ENCODE measurements around the gene RUBCN. TPM values are rescaled to one million over a fixed set of nuclear protein-coding genes. Genes with fewer than 3 reads are reported as not detected.

The RUBCN gene
- total RNA-seq, result 10 to 100 TPM; 63.8 to 70.3 TPM
- polyA plus RNA-seq, result 10 to 100 TPM; 20.3 to 23.6 (median 21.7) TPM
- 49.8 to 114 (median 63.4) reads per million in 6 experiments for total RNA-seq

DNA sequence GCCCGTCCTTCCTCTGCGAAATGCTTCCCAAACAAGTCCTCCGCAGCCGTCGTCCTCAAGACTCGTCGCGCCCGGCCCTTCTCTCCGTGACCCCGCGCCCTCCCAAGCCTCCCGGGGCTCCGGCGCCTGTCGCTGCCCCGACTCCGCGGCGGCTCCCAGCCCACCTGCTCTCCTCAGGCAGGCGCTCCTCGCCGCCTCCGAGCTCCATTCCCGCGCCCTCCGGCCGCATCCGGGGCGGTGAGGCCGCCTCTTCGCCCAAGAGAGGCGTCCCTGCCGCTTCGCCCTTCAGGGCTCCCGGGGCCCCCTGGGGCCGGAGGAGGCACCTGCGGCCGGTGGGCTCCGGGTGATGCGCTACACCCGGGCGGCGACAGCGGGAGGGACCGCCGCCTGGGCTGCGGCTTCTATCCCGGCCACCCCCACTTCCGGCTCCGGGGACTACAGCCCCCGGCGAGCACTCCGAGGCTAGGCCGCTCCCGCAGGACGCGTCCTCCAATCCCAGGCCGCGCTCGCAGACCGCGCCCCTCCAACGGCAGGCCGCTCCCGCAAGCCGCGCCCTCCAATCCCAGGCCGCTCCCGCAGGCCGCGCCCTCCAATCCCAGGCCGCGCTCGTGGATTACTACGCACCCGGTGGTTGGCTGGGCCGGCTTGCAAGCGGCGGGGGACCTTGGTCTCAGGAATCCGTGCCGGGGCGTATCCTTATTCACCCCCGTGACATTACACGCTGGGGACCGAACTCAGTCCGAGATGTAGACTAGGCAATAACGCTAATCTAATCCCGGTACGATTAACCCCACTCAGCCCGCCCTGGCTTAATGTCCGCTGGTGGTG, at the start of gene RUBCN:
Gene RUBCN, minus strand, starts transcription at position 414 of the 828 bp plus-strand sequence. Its CDS starts 185 bp downstream, at position 229.
- Mint-ChIP-seq H3K9me3 (no peaks in the 10 kb centered on the region), H3K4me3 (peak within 1 kb of the TSS; percentile 84 to 99 (median 94)), H3K27ac (peak within 1 kb of the TSS; percentile 81 to 98 (median 96)), H3K36me3 (peaks cover 0 to 5% (median 0%) of the 10 kb centered on the region in 3 donors), H3K4me1 (peaks cover 18 to 51% (median 41%) of the 10 kb centered on the region in 4 donors), H3K27me3 (no peaks in the 10 kb centered on the region)
- ATAC-seq, result peak; percentile 93 to 96
- POLR2A ChIA-PET, result interaction anchor here (0.9 to 5.8 kb wide), 7 partner anchors 12 to 124 kb away, joined by 3 to 26 read pairs (median 3); partner anchors contain the start of gene FYTTD1
- DNase-seq, result peak; percentile 87 to 95 (median 92)

DNA sequence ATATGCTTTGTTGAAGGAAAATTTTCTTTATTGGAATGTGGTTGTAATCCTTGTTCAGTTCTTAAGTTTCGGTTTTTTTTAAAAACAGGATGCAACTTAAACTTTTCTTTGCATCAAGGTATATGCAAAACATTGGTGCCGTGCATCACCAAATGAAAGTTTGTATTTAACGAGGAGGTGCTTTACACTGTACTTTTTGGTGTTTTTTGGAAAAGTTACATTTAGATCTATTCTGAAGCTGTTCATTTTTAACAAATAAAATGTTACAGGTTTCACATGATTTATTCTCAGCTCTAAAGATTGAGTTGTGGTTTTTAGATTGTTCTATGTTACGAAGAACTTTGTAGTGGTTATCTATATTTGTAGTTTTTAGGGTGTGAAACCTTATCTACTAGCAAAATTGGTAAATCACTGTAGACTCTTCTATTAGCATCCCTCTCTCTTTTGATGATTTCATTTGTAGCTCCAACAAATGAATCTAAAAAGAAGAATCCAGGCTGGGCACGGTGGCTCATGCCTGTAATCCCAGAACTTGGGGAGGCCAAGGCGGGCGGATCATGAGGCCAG, 47.4 kb upstream of the RUBCN start:
- ATAC-seq, result no peak
- Mint-ChIP-seq H3K9me3 (no peaks in the 10 kb centered on the region), H3K4me1 (peaks cover 0 to 8% (median 3%) of the 10 kb centered on the region in 4 donors), H3K27me3 (no peaks in the 10 kb centered on the region), H3K4me3 (no peak overlapping the region), H3K36me3 (peaks cover 0 to 41% (median 6%) of the 10 kb centered on the region in 3 donors), H3K27ac (peak overlapping the region in 7 of 10 donors; percentile 35 to 73 (median 60))
- no peak for DNase-seq
- POLR2A ChIA-PET, result interaction anchor here (1.0 to 1.9 kb wide), 2 partner anchors 33 to 47 kb away, joined by 3 to 6 read pairs; no protein-coding TSS in a partner anchor

DNA sequence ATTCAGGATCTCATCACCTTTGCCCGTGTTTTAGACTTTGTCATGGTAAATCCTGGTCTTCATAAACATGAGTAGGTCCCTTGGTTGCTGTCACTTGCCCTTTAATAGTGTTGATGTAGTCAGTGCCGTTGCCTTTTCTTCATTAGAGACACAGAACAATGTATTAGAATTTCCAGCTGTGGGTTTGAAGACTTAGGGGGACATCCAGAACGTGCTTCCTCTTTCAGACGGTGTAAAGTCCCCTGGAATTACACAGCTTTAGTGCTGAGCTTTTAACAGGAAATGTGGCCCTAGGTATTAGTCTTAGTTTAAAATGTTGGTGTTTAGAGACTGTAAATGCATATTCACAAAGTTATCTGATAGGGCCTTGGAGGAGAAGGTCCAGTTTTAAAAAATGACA, 45.5 kb upstream of the RUBCN start:
- Mint-ChIP-seq H3K27me3 (no peaks in the 10 kb centered on the region), H3K4me3 (no peak overlapping the region), H3K9me3 (no peaks in the 10 kb centered on the region), H3K27ac (peak overlapping the region in 6 of 10 donors; percentile 0 to 66 (median 38)), H3K4me1 (peaks cover 0 to 7% (median 2%) of the 10 kb centered on the region in 4 donors), H3K36me3 (peaks cover 0 to 59% (median 11%) of the 10 kb centered on the region in 3 donors)
- no peak for DNase-seq
- POLR2A ChIA-PET, result no interaction called here
- ATAC-seq, result no peak

DNA sequence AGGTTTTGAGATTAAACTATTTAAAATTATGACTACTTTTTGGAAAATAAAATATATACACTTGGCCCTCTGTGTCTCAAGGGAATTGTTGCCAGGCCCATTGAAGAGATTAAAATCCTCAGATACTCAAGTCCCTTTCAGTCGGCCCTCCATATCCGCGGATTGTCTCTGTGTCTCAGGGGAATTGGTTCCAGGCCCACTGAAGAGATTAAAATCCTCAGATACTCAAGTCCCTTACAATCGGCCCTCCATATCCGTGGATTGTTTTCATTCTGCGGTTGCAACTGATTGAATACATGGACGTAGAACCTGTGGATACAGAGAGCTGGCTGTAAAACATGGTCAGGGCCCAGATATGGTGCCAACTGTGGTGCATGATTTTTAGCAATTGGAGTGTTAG, 38.6 kb upstream of the RUBCN start:
- POLR2A ChIA-PET, result interaction anchor here (0.7 kb wide), 1 partner anchor 46 kb away, joined by 4 read pairs; no protein-coding TSS in a partner anchor
- no peaks in the 10 kb centered on the region for H3K9me3 Mint-ChIP-seq

DNA sequence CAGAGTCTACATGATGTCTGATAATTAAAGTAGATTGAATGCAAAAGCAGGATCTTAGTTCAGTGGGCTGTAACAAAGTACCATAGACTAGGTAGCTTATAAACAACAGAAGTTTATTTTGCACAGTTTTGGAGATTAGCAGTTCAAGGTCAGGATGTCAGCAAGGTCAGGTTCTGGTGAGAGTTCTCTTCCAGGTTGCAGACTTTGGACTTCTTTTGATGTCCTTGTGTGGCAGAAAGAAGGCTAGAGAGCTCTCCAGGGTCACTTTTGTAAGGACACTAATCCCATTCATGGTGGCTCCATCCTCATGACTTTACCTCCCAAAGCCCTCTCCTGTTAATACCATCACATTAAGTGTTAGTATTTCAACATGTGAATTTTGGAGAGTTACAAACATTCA, 25.1 kb upstream of the RUBCN start:
- no peak for DNase-seq
- Mint-ChIP-seq H3K4me1 (peaks cover under 1 to 3% (median under 1%) of the 10 kb centered on the region in 4 donors), H3K9me3 (no peaks in the 10 kb centered on the region), H3K27ac (peak overlapping the region in 1 of 10 donors; percentile 24), H3K36me3 (peaks cover 0 to 45% (median 14%) of the 10 kb centered on the region in 3 donors), H3K27me3 (no peaks in the 10 kb centered on the region), H3K4me3 (no peak overlapping the region)
- POLR2A ChIA-PET, result no interaction called here
- ATAC-seq, result no peak

More for the DNA sequence above, 38.6 kb upstream of the RUBCN start:
- ATAC-seq (no peak), DNase-seq (no peak)
- Mint-ChIP-seq H3K36me3 (peaks cover 0 to 84% (median 25%) of the 10 kb centered on the region in 3 donors), H3K4me1 (peaks cover 0 to 2% (median 0%) of the 10 kb centered on the region in 4 donors), H3K4me3 (no peak overlapping the region), H3K27me3 (no peaks in the 10 kb centered on the region), H3K27ac (peak overlapping the region in 5 of 10 donors; percentile 8 to 27 (median 27))

DNA sequence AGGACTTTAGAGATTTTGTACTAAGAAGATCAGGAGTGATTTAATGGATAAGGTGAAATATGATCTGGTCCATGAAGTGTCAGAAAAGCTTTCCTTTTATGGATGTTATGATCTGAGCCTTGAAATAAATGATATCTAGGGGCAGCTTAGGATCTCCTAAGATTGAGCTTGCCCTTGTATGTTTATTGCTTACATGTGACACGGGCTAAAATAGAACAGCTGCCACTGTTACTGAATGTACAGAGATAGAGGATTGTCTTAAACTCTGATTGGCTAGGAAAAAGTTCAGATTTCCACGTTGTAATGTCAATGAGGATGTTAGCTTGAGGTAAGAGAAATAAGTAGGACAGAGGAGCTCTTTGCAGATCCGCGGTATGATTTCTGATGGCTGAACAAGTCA, 21.8 kb upstream of the RUBCN start:
- H3K27me3 Mint-ChIP-seq, result no peaks in the 10 kb centered on the region
- H3K4me1 Mint-ChIP-seq, result peaks cover 14 to 29% (median 24%) of the 10 kb centered on the region in 4 donors
- DNase-seq (no peak), ATAC-seq (no peak)
- POLR2A ChIA-PET, result no interaction called here
- no peak overlapping the region for H3K4me3 Mint-ChIP-seq
- H3K36me3 Mint-ChIP-seq, result peaks cover 0 to 27% (median 5%) of the 10 kb centered on the region in 3 donors
- no peaks in the 10 kb centered on the region for H3K9me3 Mint-ChIP-seq
- H3K27ac Mint-ChIP-seq, result no peak overlapping the region

DNA sequence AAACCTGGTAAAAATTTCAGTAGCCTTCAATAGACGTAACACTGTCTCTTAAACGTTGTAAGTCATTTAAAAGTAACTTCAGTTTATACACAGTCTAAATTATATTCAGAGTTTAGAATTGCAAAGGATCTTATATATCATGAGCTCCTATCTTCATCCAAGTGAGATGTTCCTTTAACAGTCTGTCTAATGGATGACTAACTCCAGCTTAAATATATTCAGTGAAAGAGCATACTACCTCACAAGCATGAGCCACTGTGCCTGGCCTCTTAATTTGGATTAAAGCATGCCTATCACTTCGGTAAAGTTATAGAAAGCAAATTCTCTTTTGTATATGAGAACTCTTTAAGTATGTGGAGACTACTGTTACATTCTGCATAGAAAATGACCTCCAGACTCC, 20.0 kb upstream of the RUBCN start:
- no peaks in the 10 kb centered on the region for H3K27me3 Mint-ChIP-seq
- H3K27ac Mint-ChIP-seq, result no peak overlapping the region
- peaks cover 0 to 17% (median 3%) of the 10 kb centered on the region in 3 donors for H3K36me3 Mint-ChIP-seq
- no peak overlapping the region for H3K4me3 Mint-ChIP-seq
- no peak for DNase-seq
- H3K4me1 Mint-ChIP-seq, result peaks cover 22 to 45% (median 39%) of the 10 kb centered on the region in 4 donors
- POLR2A ChIA-PET, result no interaction called here
- ATAC-seq, result no peak
- H3K9me3 Mint-ChIP-seq, result no peaks in the 10 kb centered on the region

DNA sequence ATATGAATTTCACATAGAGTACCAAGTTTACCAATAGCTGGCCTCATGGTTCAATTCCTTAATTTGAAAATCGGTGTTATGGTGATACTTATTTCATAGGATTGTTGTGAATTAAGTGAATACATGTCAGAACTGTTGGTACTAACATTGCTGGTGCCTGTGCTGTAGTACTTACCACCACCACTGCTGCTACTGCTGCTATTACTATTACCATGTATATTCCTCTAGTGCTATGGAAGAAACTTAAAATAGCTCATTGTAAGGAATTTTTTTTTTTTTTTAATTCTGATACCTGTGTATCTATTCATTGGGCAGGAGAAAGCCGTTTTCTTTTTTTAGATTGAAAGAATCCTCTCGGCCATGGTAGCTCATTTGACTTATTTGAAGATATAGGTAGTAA, 16.6 kb upstream of the RUBCN start:
- ATAC-seq (no peak), DNase-seq (no peak)
- Mint-ChIP-seq H3K4me3 (peak overlapping the region in 6 of 10 donors; percentile 5 to 34 (median 22)), H3K9me3 (no peaks in the 10 kb centered on the region), H3K27ac (peak overlapping the region in 5 of 10 donors; percentile 12 to 53 (median 29)), H3K36me3 (peaks cover 0 to 17% (median 3%) of the 10 kb centered on the region in 3 donors), H3K4me1 (peaks cover 36 to 68% (median 60%) of the 10 kb centered on the region in 4 donors), H3K27me3 (no peaks in the 10 kb centered on the region)
- POLR2A ChIA-PET, result interaction anchor here (1.0 kb wide), 1 partner anchor 17 kb away, joined by 3 read pairs; no protein-coding TSS in a partner anchor

DNA sequence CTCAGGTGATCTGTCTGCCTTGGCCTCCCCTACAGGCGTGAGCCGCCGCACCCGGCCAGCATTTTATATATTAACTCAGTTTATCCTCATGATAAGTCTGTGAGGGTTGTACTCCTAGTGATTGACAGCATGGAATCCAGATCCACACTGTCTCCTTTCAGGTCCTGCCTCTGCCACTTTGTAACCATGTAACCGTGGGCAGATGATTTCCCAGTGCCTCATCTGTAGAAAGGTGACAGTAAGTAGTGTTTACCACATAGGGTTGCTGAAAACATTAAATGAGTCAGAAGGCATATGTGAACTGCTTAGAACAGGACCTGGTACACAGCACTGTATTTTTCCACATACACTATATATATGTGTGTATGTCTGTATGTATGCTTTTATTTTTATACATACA, 15.4 kb upstream of the RUBCN start:
- Mint-ChIP-seq H3K4me1 (peaks cover 36 to 68% (median 62%) of the 10 kb centered on the region in 4 donors), H3K9me3 (no peaks in the 10 kb centered on the region), H3K36me3 (peaks cover 0 to 14% (median 0%) of the 10 kb centered on the region in 3 donors), H3K27ac (peak overlapping the region; percentile 48 to 90 (median 86)), H3K27me3 (no peaks in the 10 kb centered on the region), H3K4me3 (peak overlapping the region; percentile 66 to 97 (median 79))
- DNase-seq (no peak), ATAC-seq (no peak)
- POLR2A ChIA-PET, result interaction anchor here (2.4 kb wide), 1 partner anchor 16 kb away, joined by 12 read pairs; the partner anchor contains the start of gene RUBCN

DNA sequence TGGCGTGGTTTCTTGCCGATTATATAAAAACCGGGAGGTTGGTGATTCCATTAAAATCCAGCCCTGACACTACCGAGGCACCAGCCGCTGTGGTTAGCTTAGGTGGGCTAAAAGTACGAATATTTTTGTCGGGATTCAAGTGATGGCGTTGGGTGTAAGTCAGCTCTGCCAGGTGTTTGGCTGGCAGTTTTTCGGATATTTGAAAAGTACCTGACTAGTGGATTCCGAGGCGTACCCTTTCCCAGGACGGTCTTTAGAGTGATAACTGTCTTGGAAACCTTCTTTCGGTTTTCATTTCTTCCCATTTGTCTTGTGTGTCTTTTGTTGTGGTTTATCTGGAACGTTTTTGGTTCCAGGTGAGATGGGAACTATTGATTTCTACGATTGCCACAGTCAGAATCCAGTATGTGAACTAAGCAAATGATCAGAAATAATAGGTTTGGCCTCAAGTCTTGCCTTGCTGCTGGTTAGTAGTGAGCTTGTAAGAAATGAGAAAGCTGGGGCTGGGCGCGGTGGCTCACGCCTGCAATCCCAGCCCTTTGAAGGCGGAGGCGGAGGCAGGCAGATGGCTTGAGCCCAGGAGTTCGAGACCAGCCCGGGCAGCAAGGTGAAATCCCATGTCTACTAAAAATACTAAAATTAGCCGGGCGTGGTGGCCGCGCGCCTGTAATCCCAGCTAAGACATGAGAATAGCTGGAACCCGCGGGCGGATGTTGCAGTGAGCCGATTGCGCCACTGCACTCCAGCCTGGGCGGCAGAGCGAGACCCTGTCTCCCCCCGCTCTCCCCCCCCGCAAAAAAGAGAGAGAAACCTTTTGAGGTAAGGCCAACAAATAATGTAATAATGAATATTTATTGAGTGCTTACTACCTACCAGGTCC, 14.4 kb upstream of the RUBCN start:
- Mint-ChIP-seq H3K9me3 (no peaks in the 10 kb centered on the region), H3K4me3 (peak overlapping the region; percentile 88 to 99 (median 96)), H3K27ac (peak overlapping the region; percentile 91 to 97 (median 96)), H3K4me1 (peaks cover 32 to 63% (median 58%) of the 10 kb centered on the region in 4 donors), H3K36me3 (peaks cover 0 to 4% (median 0%) of the 10 kb centered on the region in 3 donors), H3K27me3 (no peaks in the 10 kb centered on the region)
- DNase-seq (peak in 6 of 10 donors; percentile 4 to 38 (median 14)), ATAC-seq (no peak)
- POLR2A ChIA-PET, result interaction anchor here (0.8 to 3.0 kb wide), 6 partner anchors 15 to 97 kb away, joined by 3 to 24 read pairs (median 6); partner anchors contain the start of genes LRCH3 and RUBCN

DNA sequence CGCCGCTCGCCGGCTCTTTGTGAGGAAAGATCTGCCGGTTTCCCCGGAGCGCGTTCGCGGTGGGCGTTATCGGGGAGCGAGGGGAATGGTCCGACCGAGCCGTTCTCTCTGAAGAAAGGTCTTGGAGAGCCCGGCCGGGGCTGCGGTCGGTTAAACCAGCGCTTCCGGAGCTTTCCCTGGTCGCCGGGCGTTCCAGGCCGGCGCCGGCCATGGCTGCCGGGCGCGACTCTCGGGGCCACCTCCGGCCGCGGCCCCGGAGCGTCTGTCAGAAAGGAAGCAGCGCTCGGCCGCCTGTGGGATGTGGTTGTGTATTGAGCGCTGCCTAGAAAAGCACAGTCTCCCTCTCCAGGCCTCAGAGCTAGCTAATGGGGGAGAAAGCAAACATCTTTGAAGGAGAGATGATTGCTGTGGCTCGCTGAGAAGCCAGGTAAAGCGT, 13.7 kb upstream of the RUBCN start:
- H3K9me3 Mint-ChIP-seq, result no peaks in the 10 kb centered on the region
- peak; percentile 33 to 73 (median 52) for DNase-seq
- H3K36me3 Mint-ChIP-seq, result peaks cover 0 to 3% (median 0%) of the 10 kb centered on the region in 3 donors
- ATAC-seq, result peak; percentile 43 to 48
- POLR2A ChIA-PET, result interaction anchor here (0.8 to 3.0 kb wide), 6 partner anchors 14 to 98 kb away, joined by 3 to 24 read pairs (median 6); partner anchors contain the start of genes LRCH3 and RUBCN
- H3K27me3 Mint-ChIP-seq, result no peaks in the 10 kb centered on the region
- peaks cover 28 to 62% (median 53%) of the 10 kb centered on the region in 4 donors for H3K4me1 Mint-ChIP-seq
- H3K4me3 Mint-ChIP-seq, result peak overlapping the region; percentile 88 to 99 (median 96)
- H3K27ac Mint-ChIP-seq, result peak overlapping the region; percentile 91 to 97 (median 96)

Data from naive thymus-derived CD8-positive, alpha-beta T cell (primary cell).